Stimulated activated naive CD8-positive, alpha-beta T cell treated with anti-CD3 and anti-CD28 coated beads, Interleukin-15, Interleukin-2, amounts not matched to agents 100 ng/mL and 50 ng/mL, for 24 hours (primary cell): ENCODE data around the gene MGST2.

Experiments used
- H3K27ac Mint-ChIP-seq: one replicate; pipeline ENCODE4 v1.8.0; 2021; ENCODE audit warnings: mild to moderate bottlenecking, mixed read lengths
- H3K27me3 Mint-ChIP-seq: one replicate; pipeline ENCODE4 v1.8.0; 2021; ENCODE audit warnings: mixed read lengths
- H3K36me3 Mint-ChIP-seq: one replicate; pipeline ENCODE4 v1.8.0; 2021; ENCODE audit warnings: low read depth, mixed read lengths
- H3K4me1 Mint-ChIP-seq: one replicate; pipeline ENCODE4 v1.8.0; 2021; ENCODE audit warnings: low read depth, mixed read lengths
- H3K4me3 Mint-ChIP-seq: one replicate; pipeline ENCODE4 v1.8.0; 2021; ENCODE audit warnings: mild to moderate bottlenecking, mixed read lengths
- H3K9me3 Mint-ChIP-seq: one replicate; pipeline ENCODE4 v1.8.0; 2021; ENCODE audit warnings: mixed read lengths

The MGST2 gene

GRCh38 chr4:139672732-139673131, 7.1 kb downstream of the MGST2 start:
- Mint-ChIP-seq H3K27ac (no peak overlapping the region), H3K4me3 (no peak overlapping the region), H3K36me3 (no peaks in the 10 kb centered on the region), H3K9me3 (no peaks in the 10 kb centered on the region), H3K4me1 (no peaks in the 10 kb centered on the region), H3K27me3 (no peaks in the 10 kb centered on the region)

- H3K9me3 Mint-ChIP-seq: no peaks in the 10 kb centered on the region
Measured at GRCh38 chr4:139674875-139675550, 9.4 kb downstream of the MGST2 start.

GRCh38 chr4:139675651-139676050, 10.0 kb downstream of the MGST2 start:
- Mint-ChIP-seq H3K27me3 (no peaks in the 10 kb centered on the region), H3K36me3 (no peaks in the 10 kb centered on the region), H3K4me3 (no peak overlapping the region), H3K4me1 (no peaks in the 10 kb centered on the region), H3K9me3 (no peaks in the 10 kb centered on the region), H3K27ac (no peak overlapping the region)

More at GRCh38 chr4:139674875-139675550, 9.4 kb downstream of the MGST2 start:
- Mint-ChIP-seq H3K4me3 (no peak overlapping the region), H3K4me1 (no peaks in the 10 kb centered on the region), H3K27ac (no peak overlapping the region), H3K27me3 (no peaks in the 10 kb centered on the region), H3K36me3 (no peaks in the 10 kb centered on the region)

- no peaks in the 10 kb centered on the region for H3K9me3 Mint-ChIP-seq
- no peak overlapping the region for H3K4me3 Mint-ChIP-seq
- no peak overlapping the region for H3K27ac Mint-ChIP-seq
- H3K4me1 Mint-ChIP-seq: no peaks in the 10 kb centered on the region
- H3K27me3 Mint-ChIP-seq: no peaks in the 10 kb centered on the region
- H3K36me3 Mint-ChIP-seq: no peaks in the 10 kb centered on the region
Measured at GRCh38 chr4:139676365-139676764, 10.7 kb downstream of the MGST2 start.

GRCh38 chr4:139676913-139677585, 11.4 kb downstream of the MGST2 start:
- Mint-ChIP-seq H3K4me3 (no peak overlapping the region), H3K9me3 (no peaks in the 10 kb centered on the region), H3K36me3 (no peaks in the 10 kb centered on the region), H3K27ac (no peak overlapping the region), H3K4me1 (no peaks in the 10 kb centered on the region), H3K27me3 (no peaks in the 10 kb centered on the region)

- Mint-ChIP-seq H3K36me3 (no peaks in the 10 kb centered on the region), H3K4me1 (no peaks in the 10 kb centered on the region), H3K4me3 (no peak overlapping the region), H3K27me3 (no peaks in the 10 kb centered on the region), H3K27ac (no peak overlapping the region), H3K9me3 (peaks cover 5% of the 10 kb centered on the region)
Measured at GRCh38 chr4:139682309-139682708, 16.7 kb downstream of the MGST2 start.

GRCh38 chr4:139682741-139683151, 17.1 kb downstream of the MGST2 start:
- no peak overlapping the region for H3K27ac Mint-ChIP-seq

GRCh38 chr4:139684351-139684750, 18.7 kb downstream of the MGST2 start:
- Mint-ChIP-seq H3K4me1 (no peaks in the 10 kb centered on the region), H3K36me3 (no peaks in the 10 kb centered on the region), H3K9me3 (peaks cover 5% of the 10 kb centered on the region), H3K4me3 (no peak overlapping the region), H3K27ac (no peak overlapping the region), H3K27me3 (no peaks in the 10 kb centered on the region)

More at GRCh38 chr4:139682741-139683151, 17.1 kb downstream of the MGST2 start:
- H3K36me3 Mint-ChIP-seq: no peaks in the 10 kb centered on the region
- H3K27me3 Mint-ChIP-seq: no peaks in the 10 kb centered on the region
- peaks cover 5% of the 10 kb centered on the region for H3K9me3 Mint-ChIP-seq
- no peak overlapping the region for H3K4me3 Mint-ChIP-seq
- H3K4me1 Mint-ChIP-seq: no peaks in the 10 kb centered on the region

GRCh38 chr4:139685180-139685579, 19.6 kb downstream of the MGST2 start:
- H3K36me3 Mint-ChIP-seq: no peaks in the 10 kb centered on the region
- peaks cover 5% of the 10 kb centered on the region for H3K9me3 Mint-ChIP-seq
- no peaks in the 10 kb centered on the region for H3K4me1 Mint-ChIP-seq
- H3K27ac Mint-ChIP-seq: no peak overlapping the region
- H3K4me3 Mint-ChIP-seq: no peak overlapping the region
- H3K27me3 Mint-ChIP-seq: no peaks in the 10 kb centered on the region

- H3K4me1 Mint-ChIP-seq: no peaks in the 10 kb centered on the region
- H3K9me3 Mint-ChIP-seq: peaks cover 5% of the 10 kb centered on the region
- no peaks in the 10 kb centered on the region for H3K36me3 Mint-ChIP-seq
- no peak overlapping the region for H3K4me3 Mint-ChIP-seq
- H3K27me3 Mint-ChIP-seq: no peaks in the 10 kb centered on the region
- no peak overlapping the region for H3K27ac Mint-ChIP-seq
Measured at GRCh38 chr4:139686130-139686529, 20.5 kb downstream of the MGST2 start.

GRCh38 chr4:139686988-139687387, 21.4 kb downstream of the MGST2 start:
- no peaks in the 10 kb centered on the region for H3K36me3 Mint-ChIP-seq
- no peak overlapping the region for H3K27ac Mint-ChIP-seq
- H3K4me1 Mint-ChIP-seq: no peaks in the 10 kb centered on the region
- H3K27me3 Mint-ChIP-seq: no peaks in the 10 kb centered on the region
- H3K9me3 Mint-ChIP-seq: peaks cover 5% of the 10 kb centered on the region
- H3K4me3 Mint-ChIP-seq: no peak overlapping the region

- no peaks in the 10 kb centered on the region for H3K27me3 Mint-ChIP-seq
- H3K9me3 Mint-ChIP-seq: peaks cover 5% of the 10 kb centered on the region
- H3K27ac Mint-ChIP-seq: no peak overlapping the region
- no peaks in the 10 kb centered on the region for H3K4me1 Mint-ChIP-seq
- no peak overlapping the region for H3K4me3 Mint-ChIP-seq
- H3K36me3 Mint-ChIP-seq: no peaks in the 10 kb centered on the region
Measured at GRCh38 chr4:139689093-139689722, 23.6 kb downstream of the MGST2 start.

- Mint-ChIP-seq H3K27ac (no peak overlapping the region), H3K9me3 (peaks cover under 1% of the 10 kb centered on the region), H3K27me3 (no peaks in the 10 kb centered on the region), H3K36me3 (no peaks in the 10 kb centered on the region), H3K4me1 (no peaks in the 10 kb centered on the region), H3K4me3 (no peak overlapping the region)
Measured at GRCh38 chr4:139690419-139690818, 24.8 kb downstream of the MGST2 start.

GRCh38 chr4:139692309-139693012, 26.8 kb downstream of the MGST2 start:
- Mint-ChIP-seq H3K4me3 (no peak overlapping the region), H3K4me1 (no peaks in the 10 kb centered on the region), H3K36me3 (no peaks in the 10 kb centered on the region), H3K9me3 (no peaks in the 10 kb centered on the region), H3K27me3 (no peaks in the 10 kb centered on the region), H3K27ac (no peak overlapping the region)

GRCh38 chr4:139694522-139695107, 29.0 kb downstream of the MGST2 start:
- no peaks in the 10 kb centered on the region for H3K9me3 Mint-ChIP-seq
- peaks cover 4% of the 10 kb centered on the region for H3K36me3 Mint-ChIP-seq
- no peak overlapping the region for H3K27ac Mint-ChIP-seq
- H3K27me3 Mint-ChIP-seq: no peaks in the 10 kb centered on the region
- no peaks in the 10 kb centered on the region for H3K4me1 Mint-ChIP-seq
- no peak overlapping the region for H3K4me3 Mint-ChIP-seq
